NT2/D1 (cell line): Measurements from ENCODE around the gene B4GALT5.

Experiments used
- SUZ12 ChIP-seq: IDR thresholded peaks from 2 replicates; pipeline ENCODE4 v1.6.1; 2011; ENCODE audit not compliant: insufficient read length, insufficient read depth; ENCODE audit errors: extremely low read depth
- YY1 ChIP-seq: IDR thresholded peaks from 2 replicates; pipeline ENCODE4 v1.6.1; 2011; ENCODE audit not compliant: insufficient read length, insufficient read depth

GRCh38 chr20:49712646-49712995 is 1.1 kb downstream of the B4GALT5 start:
- TF ChIP-seq YY1: no peak
- no peak for TF ChIP-seq SUZ12
